Measurements from ENCODE around the gene TGFBR1.
"Not testable (repeated sequence)": the region's sequence is repeated elsewhere in the genome, so short reads cannot be mapped to it uniquely, and the experiment has no call there.

TGFBR1 gene

GRCh38 chr9:99076483-99077171 is 28.3 kb upstream of the TGFBR1 start:
- DNase-seq: peak; percentile 44

DNA sequence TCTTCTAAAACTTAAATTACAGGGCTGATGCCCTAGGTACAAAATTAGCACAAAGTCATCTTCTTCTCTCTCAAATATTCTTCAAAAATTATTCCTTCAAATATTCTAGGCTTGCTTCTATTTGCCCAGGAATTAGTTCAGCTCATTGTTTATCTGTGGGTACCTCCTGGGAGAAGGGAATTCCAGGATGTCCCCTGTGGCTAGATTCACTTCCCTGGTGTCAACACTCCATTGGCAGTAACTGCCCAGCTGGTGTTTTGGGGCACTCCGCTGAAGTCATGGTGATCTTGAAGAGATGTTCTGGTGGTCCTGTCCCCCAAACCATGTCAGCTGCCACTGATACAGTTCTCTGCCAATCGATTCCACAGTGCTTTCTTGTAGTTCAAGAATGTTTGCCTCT is 26.2 kb upstream of the TGFBR1 start:
- no peak for DNase-seq

- DNase-seq: no peak
Measured at GRCh38 chr9:99079542-99079941, 25.4 kb upstream of the TGFBR1 start.

DNA sequence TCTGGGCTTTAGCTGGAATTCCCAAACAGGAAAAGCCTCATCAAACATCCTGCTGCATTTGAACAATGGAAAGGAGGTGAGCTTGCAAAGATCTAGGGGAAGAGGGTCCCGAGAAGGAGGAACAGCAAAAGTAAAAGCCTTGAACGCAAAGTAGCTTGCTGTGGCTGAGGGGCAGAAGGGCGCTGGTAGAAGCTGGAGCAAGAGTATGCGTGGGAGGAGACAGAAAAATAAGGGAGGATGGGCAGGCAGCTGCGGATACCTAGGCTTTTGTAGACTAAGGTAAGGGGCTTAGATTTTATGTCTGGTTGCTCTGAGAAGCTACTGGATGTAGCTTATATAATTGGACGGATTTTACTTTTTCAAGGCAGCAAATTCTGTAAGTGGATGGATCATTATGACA is 21.9 kb upstream of the TGFBR1 start:
- no peak for DNase-seq

DNA sequence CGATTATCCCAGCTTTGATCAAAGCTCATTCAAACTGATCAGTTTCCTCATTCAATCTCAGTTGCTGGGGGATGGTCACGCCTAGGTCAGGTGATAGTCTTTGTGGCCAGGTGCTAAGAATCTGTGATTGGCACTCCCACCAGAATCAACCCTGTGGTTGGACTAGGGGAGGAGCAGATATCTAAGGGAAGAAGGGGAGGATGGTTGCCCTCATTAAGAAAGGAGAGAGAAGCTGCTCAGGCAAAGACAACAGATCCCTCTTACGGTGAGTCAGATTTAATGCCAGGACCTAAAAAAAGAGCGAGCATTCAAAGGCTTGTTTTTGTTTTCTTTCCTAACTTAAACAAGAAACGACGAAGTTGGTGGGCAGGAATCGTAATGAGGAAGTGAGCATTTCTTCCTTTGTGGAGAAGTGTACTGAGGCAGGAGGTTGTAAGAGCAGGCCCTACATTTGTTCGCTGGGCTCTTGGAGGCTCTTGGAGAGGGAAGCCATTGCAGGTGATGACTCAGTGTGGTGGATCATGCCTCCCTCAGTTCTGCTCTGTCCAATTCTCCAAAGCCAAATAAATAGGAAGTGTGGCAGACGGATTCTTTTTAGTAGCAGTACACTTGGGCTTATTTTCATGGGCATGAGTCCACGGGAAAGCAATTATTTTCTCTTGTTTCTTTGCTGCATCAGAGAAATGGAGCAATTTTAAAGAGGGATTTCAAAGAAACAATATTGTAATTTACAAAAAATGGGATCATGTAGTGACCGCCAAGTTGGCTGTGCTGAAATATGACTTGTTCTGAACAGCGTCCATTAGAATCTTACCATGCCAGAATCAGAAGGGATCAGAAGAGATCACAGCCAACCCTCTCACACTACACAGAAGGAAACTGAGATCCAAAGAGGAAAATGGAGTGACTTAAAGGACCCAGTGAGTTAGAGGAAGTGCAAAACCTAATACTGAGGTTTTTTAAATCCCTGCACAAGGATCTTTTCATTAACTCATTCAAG is 18.7 kb upstream of the TGFBR1 start:
- DNase-seq: no peak

GRCh38 chr9:99087462-99087861 is 17.5 kb upstream of the TGFBR1 start:
- DNase-seq: no peak

DNA sequence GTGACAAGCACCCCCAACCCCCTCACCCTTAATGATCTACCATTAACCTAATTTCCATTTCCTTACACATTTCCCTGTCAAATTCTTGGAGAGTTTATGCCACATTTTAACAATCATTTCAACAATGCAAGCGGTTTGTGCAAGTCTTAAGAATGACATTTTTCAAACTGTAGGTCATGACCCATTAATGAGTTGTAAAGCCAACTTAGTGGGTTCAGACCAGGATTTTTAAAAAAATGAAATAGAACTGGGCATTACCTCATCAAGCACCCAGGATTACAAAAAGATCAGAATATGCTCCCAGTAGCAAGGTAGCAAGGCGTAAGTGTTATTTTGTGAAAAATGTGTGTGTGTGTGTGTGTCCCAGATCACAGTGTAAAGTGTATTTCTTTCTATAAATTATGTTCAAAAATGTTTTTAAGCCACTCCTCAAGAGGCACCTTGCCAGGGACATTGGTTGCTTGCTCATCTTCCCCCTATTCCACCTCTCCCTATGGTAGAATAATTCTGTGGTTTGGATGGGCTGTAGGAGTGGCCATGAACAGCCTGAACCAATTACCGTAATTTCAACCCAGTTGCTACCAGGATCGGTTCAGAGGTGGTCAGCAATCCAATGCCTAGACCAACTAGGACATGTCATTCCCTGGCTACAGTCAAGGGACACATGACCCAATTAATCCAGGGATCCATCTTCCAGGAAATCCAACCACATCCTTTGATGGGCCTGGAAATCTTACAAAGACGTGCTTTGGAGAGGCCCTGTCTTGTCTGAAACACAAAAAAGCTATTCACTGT is 14.4 kb upstream of the TGFBR1 start:
- no peak for DNase-seq

- DNase-seq: peak; percentile 44
Measured at GRCh38 chr9:99092643-99093491, 12.0 kb upstream of the TGFBR1 start.

DNA sequence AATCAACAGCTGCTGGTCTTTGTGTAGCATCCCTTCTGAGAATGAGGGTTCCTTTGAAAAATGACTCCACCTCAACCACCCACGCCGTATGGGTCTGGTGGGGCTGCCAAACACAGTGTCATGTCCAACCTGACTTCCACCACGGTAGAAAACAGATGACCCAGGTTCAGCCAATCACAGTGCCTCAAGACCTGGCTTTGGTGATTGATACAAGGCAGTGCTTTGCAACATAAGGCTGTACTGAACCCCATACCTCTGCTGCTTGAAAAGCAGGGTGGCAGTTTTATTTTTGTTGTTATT is 11.5 kb upstream of the TGFBR1 start:
- DNase-seq: no peak

DNA sequence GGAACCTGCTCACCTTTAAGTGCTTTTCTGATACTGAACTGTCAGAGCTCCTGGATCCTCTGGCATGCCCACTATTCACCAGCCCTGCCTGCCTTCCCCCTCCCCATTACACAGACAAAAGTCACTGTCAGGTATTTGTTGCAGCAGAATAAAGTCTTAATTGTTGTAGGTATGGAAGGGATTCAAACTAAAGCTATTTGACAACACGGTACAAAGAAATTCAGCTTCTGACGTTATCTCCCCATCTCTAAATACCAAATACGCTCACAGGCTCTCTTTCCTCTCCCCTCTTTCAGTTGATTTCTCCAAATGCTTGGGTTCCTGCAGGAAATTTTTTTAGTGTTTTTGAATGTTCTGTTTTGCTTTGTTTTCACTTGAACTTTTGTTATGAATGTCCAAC is 9.3 kb upstream of the TGFBR1 start:
- DNase-seq: no peak

DNA sequence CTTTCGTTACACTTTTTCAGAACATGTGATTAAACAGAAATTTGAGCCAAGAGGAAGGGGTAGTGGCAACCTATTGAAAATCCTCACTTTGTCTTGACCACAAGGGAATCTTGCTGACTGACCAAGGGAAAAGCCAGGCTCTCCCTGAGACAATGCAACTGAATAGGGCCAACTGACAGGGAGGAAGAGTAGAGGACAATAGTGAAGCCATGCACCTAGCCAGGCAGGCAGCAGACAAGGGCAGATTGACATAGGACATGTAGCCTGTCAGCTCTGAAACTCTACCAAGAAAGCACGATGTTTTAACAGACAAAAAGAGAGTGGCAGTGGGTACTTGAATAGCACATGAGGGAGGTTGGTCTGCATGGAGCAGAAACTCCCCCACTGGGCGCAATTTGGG is 8.5 kb upstream of the TGFBR1 start:
- no peak for DNase-seq

GRCh38 chr9:99099806-99100585 is 4.9 kb upstream of the TGFBR1 start:
- DNase-seq: not testable (repeated sequence)

- DNase-seq: no peak
Measured at GRCh38 chr9:99101271-99101670, 3.6 kb upstream of the TGFBR1 start.

- DNase-seq: no peak
Measured at GRCh38 chr9:99101812-99102211, 3.1 kb upstream of the TGFBR1 start.

DNA sequence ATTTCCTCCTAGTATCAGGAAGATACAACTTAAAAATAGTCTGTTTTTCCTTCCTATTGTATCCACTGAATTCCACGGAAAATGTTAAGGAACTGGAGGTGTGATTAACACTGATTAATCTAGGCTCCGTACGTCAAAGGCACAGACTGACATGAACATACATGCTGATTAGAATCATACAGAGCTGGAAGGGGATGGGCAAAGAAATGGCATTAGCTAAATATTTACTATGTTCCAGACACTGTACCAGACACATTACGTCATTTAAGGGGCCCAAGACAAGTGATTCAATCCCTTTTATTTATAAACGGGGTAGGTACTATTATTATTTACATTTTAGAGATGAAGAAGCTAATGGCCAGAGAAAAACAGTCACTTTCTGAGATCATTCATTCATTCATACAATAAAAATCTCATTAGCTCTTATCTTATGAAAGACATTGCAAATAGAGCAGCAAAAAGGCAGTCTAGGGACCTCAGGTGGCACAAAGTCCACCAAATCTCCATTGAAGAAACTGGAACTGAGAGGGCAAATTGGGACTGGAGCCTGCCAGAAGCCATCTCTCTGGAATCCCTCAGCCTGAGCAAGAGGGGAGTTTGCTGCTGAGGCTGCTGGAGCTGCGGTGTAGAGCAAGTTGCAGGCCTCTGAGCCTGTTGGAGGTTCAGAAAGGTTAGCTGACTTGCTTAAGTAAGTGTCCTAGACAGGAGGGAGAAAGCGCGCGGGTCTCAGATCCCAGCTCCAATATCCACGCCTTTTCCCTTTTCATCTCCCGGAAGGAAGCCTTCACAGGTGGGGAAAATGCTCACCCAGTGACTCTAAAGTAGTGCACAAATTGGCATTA is 1.6 kb upstream of the TGFBR1 start:
- DNase-seq: no peak

- no peak for DNase-seq
Measured at GRCh38 chr9:99103901-99104458, 933 bp upstream of the TGFBR1 start.

GRCh38 chr9:99105152-99106043 is 485 bp downstream of the TGFBR1 start:
- DNase-seq: peak; percentile 15

GRCh38 chr9:99106044-99106375 is 1.1 kb downstream of the TGFBR1 start:
- no peak for DNase-seq

GRCh38 chr9:99107421-99107820 is 2.5 kb downstream of the TGFBR1 start:
- DNase-seq: no peak

All from activated effector memory CD4-positive, alpha-beta T cell treated with Interleukin-2 at 50 U/mL for 16 hours (primary cell).